Activated CD8-positive, alpha-beta T cell treated with anti-CD3 and anti-CD28 coated beads, Interleukin-2, amount 10 ng/mL, durations not matched to agents 7 days and 5 days (primary cell): ENCODE data around the gene DBI. TPM values are rescaled to one million over a fixed set of nuclear protein-coding genes. Genes with fewer than 3 reads are reported as not detected.
"Not testable (repeated sequence)": the region's sequence is repeated elsewhere in the genome, so short reads cannot be mapped to it uniquely, and the experiment has no call there.

Experiments used
- ATAC-seq: fragments of 150-1000 bp; cut with Tn5 transposase; one replicate; pipeline ENCODE4 v1.10.0; 2021; ENCODE audit warnings: moderate library complexity
- CTCF ChIA-PET: fragments of 350-600 bp; sonication (Branson Sonifier 250); formaldehyde crosslinking; loops from one replicate; lab custom pipeline; 2021; ENCODE audit warnings: antibody characterized with exemption; lab: Charles Lee
- POLR2A ChIA-PET: fragments of 350-600 bp; sonication (Branson Sonifier 250); formaldehyde crosslinking; loops from one replicate; lab custom pipeline; 2021; ENCODE audit warnings: antibody characterized with exemption; lab: Charles Lee
- DNase-seq: peaks from one replicate; pipeline ENCODE4 v3.0.0-alpha.2; 2020
- H3K27ac Mint-ChIP-seq: one replicate; pipeline ENCODE4 v1.8.0; 2021; ENCODE audit warnings: mild to moderate bottlenecking, mixed read lengths
- H3K27me3 Mint-ChIP-seq: one replicate; pipeline ENCODE4 v1.8.0; 2021; ENCODE audit warnings: low read depth, mixed read lengths
- H3K36me3 Mint-ChIP-seq: one replicate; pipeline ENCODE4 v1.8.0; 2021; ENCODE audit warnings: low read depth, mixed read lengths
- H3K4me1 Mint-ChIP-seq: one replicate; pipeline ENCODE4 v1.8.0; 2021; ENCODE audit warnings: low read depth, mixed read lengths
- H3K4me3 Mint-ChIP-seq: one replicate; pipeline ENCODE4 v1.8.0; 2021; ENCODE audit warnings: mild to moderate bottlenecking, mixed read lengths
- H3K9me3 Mint-ChIP-seq: one replicate; pipeline ENCODE4 v1.8.0; 2022; ENCODE audit warnings: mixed read lengths; ENCODE audit not compliant: insufficient read depth
- total RNA-seq, 2 experiments: library from RNA; stranded (reverse); gene quantifications; one replicate each; pipeline ENCODE4 v1.2.3, GENCODE V29; 2021

The DBI gene
- total RNA-seq, 2 experiments from 2014 or later: 192 TPM

GRCh38 chr2:119366161-119366648 is 572 bp upstream of the DBI start:
- no peaks in the 10 kb centered on the region for H3K9me3 Mint-ChIP-seq
- H3K27ac Mint-ChIP-seq: peak overlapping the region; percentile 98
- H3K36me3 Mint-ChIP-seq: peaks cover 35% of the 10 kb centered on the region
- ATAC-seq: peak; percentile 12
- peak overlapping the region; percentile 99 for H3K4me3 Mint-ChIP-seq
- POLR2A ChIA-PET: interaction anchor here (0.8 to 3.1 kb wide), 7 partner anchors 8 to 66 kb away, joined by 3 to 22 read pairs (median 9); no protein-coding TSS in a partner anchor
- H3K27me3 Mint-ChIP-seq: no peaks in the 10 kb centered on the region
- peaks cover 36% of the 10 kb centered on the region for H3K4me1 Mint-ChIP-seq
- CTCF ChIA-PET: interaction anchor here (1.4 kb wide), 1 partner anchor 12 kb away, joined by 4 read pairs; no protein-coding TSS in a partner anchor
- no peak for DNase-seq

DNA sequence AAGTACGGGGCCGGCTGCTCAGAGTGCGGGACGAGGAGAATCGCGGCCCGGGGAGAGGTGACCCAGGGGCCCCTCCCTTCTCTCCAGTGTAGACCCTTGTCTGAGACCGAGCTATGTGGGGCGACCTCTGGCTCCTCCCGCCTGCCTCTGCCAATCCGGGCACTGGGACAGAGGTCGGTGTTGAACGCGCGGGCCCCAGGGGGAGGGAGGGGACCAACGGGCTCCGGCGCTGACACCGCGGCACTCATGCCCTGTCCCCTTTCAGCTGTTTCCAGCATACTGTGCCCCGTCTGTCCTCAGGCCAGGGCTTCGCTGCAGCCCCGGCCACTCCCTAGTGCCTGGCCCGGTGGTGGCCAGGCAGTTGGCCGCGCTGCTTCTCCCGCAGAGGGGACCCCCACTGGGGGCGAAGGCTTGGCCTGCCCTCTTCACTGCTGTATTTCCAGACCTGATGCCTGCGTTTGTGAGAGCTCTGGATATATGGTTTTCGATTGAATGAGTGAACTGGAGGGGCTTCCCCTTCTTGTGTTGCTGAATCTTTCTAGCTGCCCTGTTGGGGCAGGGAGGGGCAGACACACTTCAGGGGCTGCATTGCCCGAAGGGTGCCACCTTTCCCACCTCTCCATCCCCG is 809 bp downstream of the DBI start:
- ChIA-PET POLR2A (interaction anchor here (0.8 to 3.1 kb wide), 10 partner anchors 10 to 809 kb away, joined by 3 to 22 read pairs (median 4); partner anchors contain the start of gene TMEM177), CTCF (interaction anchor here (1.0 to 1.3 kb wide), 2 partner anchors 28 to 1364 kb away, joined by 3 read pairs; no protein-coding TSS in a partner anchor)
- Mint-ChIP-seq H3K4me1 (peaks cover 36% of the 10 kb centered on the region), H3K9me3 (no peaks in the 10 kb centered on the region), H3K27ac (peak overlapping the region; percentile 98), H3K27me3 (no peaks in the 10 kb centered on the region), H3K36me3 (peaks cover 49% of the 10 kb centered on the region), H3K4me3 (peak overlapping the region; percentile 99)
- peak; percentile 68 for DNase-seq
- peak; percentile 41 for ATAC-seq

- no peaks in the 10 kb centered on the region for H3K27me3 Mint-ChIP-seq
- CTCF ChIA-PET: no interaction called here
- H3K4me1 Mint-ChIP-seq: peaks cover 33% of the 10 kb centered on the region
- DNase-seq: no peak
- H3K36me3 Mint-ChIP-seq: peaks cover 68% of the 10 kb centered on the region
- POLR2A ChIA-PET: no interaction called here
- ATAC-seq: no peak
- H3K4me3 Mint-ChIP-seq: no peak overlapping the region
- H3K9me3 Mint-ChIP-seq: no peaks in the 10 kb centered on the region
- no peak overlapping the region for H3K27ac Mint-ChIP-seq
These were observed 3.1 kb downstream of the DBI start for GRCh38 chr2:119369845-119370244.

- Mint-ChIP-seq H3K4me3 (no peak overlapping the region), H3K27me3 (no peaks in the 10 kb centered on the region), H3K27ac (no peak overlapping the region), H3K9me3 (no peaks in the 10 kb centered on the region), H3K4me1 (peaks cover 20% of the 10 kb centered on the region), H3K36me3 (peaks cover 66% of the 10 kb centered on the region)
- ChIA-PET CTCF (no interaction called here), POLR2A (no interaction called here)
- DNase-seq: no peak
- no peak for ATAC-seq
These were observed 4.3 kb downstream of the DBI start for GRCh38 chr2:119371111-119371510.

DNA sequence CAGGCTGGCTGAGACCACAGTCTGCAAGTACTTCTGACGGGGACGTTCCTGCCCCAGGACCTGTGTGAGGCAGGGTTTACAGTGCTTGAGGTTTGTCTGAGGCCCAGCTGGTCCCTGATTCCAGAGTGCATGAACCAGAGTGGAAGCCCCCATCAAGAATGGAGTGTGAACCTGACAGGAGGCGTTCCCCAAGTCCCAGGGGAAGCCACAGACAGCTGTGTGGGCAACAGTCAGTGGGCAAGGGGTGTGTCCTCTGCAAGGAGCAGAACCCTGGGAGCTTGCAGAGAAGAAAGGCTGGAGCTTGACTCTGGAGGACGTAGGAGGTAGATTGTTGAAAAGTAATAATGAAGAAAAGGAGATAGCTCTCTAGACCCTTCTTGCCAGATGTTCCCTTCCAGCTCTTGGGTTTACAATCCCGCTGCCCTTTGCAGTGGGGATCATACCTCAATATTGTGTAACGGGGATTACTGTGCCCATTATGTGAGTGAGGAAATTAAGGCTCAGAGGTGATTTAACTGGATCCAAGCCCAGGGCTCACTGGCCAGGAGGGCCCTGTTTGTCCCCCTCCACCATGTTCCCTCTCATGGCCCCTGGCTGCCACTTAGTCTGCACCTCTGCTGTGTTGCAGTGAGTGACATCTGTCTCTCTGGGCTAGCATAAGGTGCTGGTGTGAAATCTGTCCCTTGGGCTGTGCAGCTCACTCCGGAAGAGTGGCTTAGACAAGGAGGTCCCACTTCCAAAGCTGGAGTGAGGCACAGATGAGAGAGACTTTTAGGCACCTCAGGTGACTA is 6.2 kb downstream of the DBI start:
- POLR2A ChIA-PET: no interaction called here
- Mint-ChIP-seq H3K27me3 (no peaks in the 10 kb centered on the region), H3K4me1 (peaks cover 17% of the 10 kb centered on the region), H3K36me3 (peaks cover 61% of the 10 kb centered on the region), H3K27ac (no peak overlapping the region), H3K9me3 (no peaks in the 10 kb centered on the region), H3K4me3 (no peak overlapping the region)
- CTCF ChIA-PET: no interaction called here
- no peak for DNase-seq
- peak; percentile 21 for ATAC-seq

GRCh38 chr2:119373907-119374745 is 7.3 kb downstream of the DBI start:
- ATAC-seq, H3K9me3 Mint-ChIP-seq, H3K4me3 Mint-ChIP-seq, H3K27me3 Mint-ChIP-seq, POLR2A ChIA-PET, CTCF ChIA-PET, DNase-seq, H3K27ac Mint-ChIP-seq, H3K4me1 Mint-ChIP-seq: not testable (repeated sequence)
- peaks cover 53% of the 10 kb centered on the region for H3K36me3 Mint-ChIP-seq

GRCh38 chr2:119376406-119376805 is 9.6 kb downstream of the DBI start:
- H3K4me3 Mint-ChIP-seq, DNase-seq, POLR2A ChIA-PET, CTCF ChIA-PET, ATAC-seq, H3K27me3 Mint-ChIP-seq, H3K9me3 Mint-ChIP-seq, H3K4me1 Mint-ChIP-seq, H3K27ac Mint-ChIP-seq: not testable (repeated sequence)
- H3K36me3 Mint-ChIP-seq: peaks cover 34% of the 10 kb centered on the region

- ChIA-PET CTCF (no interaction called here), POLR2A (interaction anchor here (0.5 kb wide), 1 partner anchor 941 kb away, joined by 4 read pairs; no protein-coding TSS in a partner anchor)
- DNase-seq (no peak), ATAC-seq (peak; percentile 34)
- H3K4me1 Mint-ChIP-seq: no peaks in the 10 kb centered on the region
- peaks cover 8% of the 10 kb centered on the region for H3K27me3 Mint-ChIP-seq
- H3K4me3 Mint-ChIP-seq: no peak overlapping the region
- H3K27ac Mint-ChIP-seq: no peak overlapping the region
- H3K9me3 Mint-ChIP-seq: no peaks in the 10 kb centered on the region
- peaks cover 30% of the 10 kb centered on the region for H3K36me3 Mint-ChIP-seq
These were observed 10.0 kb downstream of the DBI start for GRCh38 chr2:119376810-119377209.

- peak; percentile 33 for ATAC-seq
- ChIA-PET POLR2A (interaction anchor here (0.5 to 1.0 kb wide), 3 partner anchors 10 to 942 kb away, joined by 3 to 10 read pairs (median 4); partner anchors contain the start of genes C2orf76 and DBI), CTCF (interaction anchor here (1.9 kb wide), 1 partner anchor 11 kb away, joined by 4 read pairs; the partner anchor contains the start of genes C2orf76 and DBI)
- Mint-ChIP-seq H3K27me3 (peaks cover 8% of the 10 kb centered on the region), H3K9me3 (no peaks in the 10 kb centered on the region), H3K4me3 (no peak overlapping the region), H3K27ac (no peak overlapping the region), H3K4me1 (no peaks in the 10 kb centered on the region), H3K36me3 (peaks cover 24% of the 10 kb centered on the region)
- no peak for DNase-seq
These were observed 10.7 kb downstream of the DBI start for GRCh38 chr2:119377294-119377992.

DNA sequence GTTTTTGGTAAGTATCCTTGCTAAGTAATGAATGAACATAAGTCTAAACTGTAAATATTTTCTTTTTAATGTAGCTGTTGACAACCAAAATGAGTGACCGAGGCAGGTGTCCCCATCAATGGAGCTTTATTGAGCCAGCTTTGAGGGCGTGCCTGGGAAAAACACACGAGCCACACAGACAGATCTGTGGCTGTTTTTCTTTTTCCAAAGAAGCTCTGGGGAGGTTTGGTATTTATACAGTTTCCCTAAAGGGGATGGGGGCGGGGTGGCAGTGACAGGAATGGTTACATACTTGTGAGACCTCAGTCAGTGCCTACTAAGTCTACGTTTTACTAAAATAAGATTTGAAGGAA is 11.2 kb downstream of the DBI start:
- DNase-seq: no peak
- Mint-ChIP-seq H3K27me3 (peaks cover 8% of the 10 kb centered on the region), H3K4me3 (no peak overlapping the region), H3K27ac (no peak overlapping the region), H3K9me3 (no peaks in the 10 kb centered on the region), H3K36me3 (peaks cover 19% of the 10 kb centered on the region), H3K4me1 (no peaks in the 10 kb centered on the region)
- ChIA-PET CTCF (interaction anchor here (1.9 kb wide), 1 partner anchor 11 kb away, joined by 4 read pairs; the partner anchor contains the start of genes C2orf76 and DBI), POLR2A (interaction anchor here (1.0 kb wide), 1 partner anchor 11 kb away, joined by 10 read pairs; the partner anchor contains the start of genes C2orf76 and DBI)
- ATAC-seq: no peak
